HG02610 (cell line): ENCODE results near the gene CDR2.

Experiments
- ATAC-seq: cut with Tn5 transposase; IDR thresholded peaks from one replicate; pipeline ENCODE4 v1.9.1; 2021; ENCODE audit warnings: mild to moderate bottlenecking, moderate library complexity; ENCODE audit not compliant: unreplicated experiment

CDR2 gene

GRCh38 chr16:22325598-22326368, 48.6 kb downstream of the CDR2 start:
- ATAC-seq: no peak

GRCh38 chr16:22324787-22325597, 49.4 kb downstream of the CDR2 start:
- ATAC-seq: no peak

GRCh38 chr16:22323959-22324786, 50.2 kb downstream of the CDR2 start:
- ATAC-seq: no peak

GRCh38 chr16:22323173-22323958, 51.1 kb downstream of the CDR2 start:
- ATAC-seq: no peak

GRCh38 chr16:22322741-22323140, 51.7 kb downstream of the CDR2 start:
- ATAC-seq: no peak

- ATAC-seq: no peak
Observed at GRCh38 chr16:22322021-22322471, 52.4 kb downstream of the CDR2 start.

- ATAC-seq: no peak
Observed at GRCh38 chr16:22321340-22322001, 52.9 kb downstream of the CDR2 start.

GRCh38 chr16:22320572-22321339, 53.7 kb downstream of the CDR2 start:
- no peak for ATAC-seq

GRCh38 chr16:22318690-22319358, 55.6 kb downstream of the CDR2 start:
- no peak for ATAC-seq

GRCh38 chr16:22317625-22318024, 56.8 kb downstream of the CDR2 start:
- no peak for ATAC-seq

- ATAC-seq: no peak
Observed at GRCh38 chr16:22317001-22317530, 57.4 kb downstream of the CDR2 start.

- ATAC-seq: no peak
Observed at GRCh38 chr16:22316411-22316811, 58.0 kb downstream of the CDR2 start.

- no peak for ATAC-seq
Observed at GRCh38 chr16:22315979-22316378, 58.4 kb downstream of the CDR2 start.

- no peak for ATAC-seq
Observed at GRCh38 chr16:22314661-22315626, 59.5 kb downstream of the CDR2 start.

GRCh38 chr16:22313876-22314470, 60.4 kb downstream of the CDR2 start:
- ATAC-seq: no peak

- no peak for ATAC-seq
Observed at GRCh38 chr16:22312897-22313781, 61.3 kb downstream of the CDR2 start.
